IMR-90 (cell line): ENCODE data around the gene MSH6. TPM values are rescaled to one million over a fixed set of nuclear protein-coding genes. Genes with fewer than 3 reads are reported as not detected.

ENCODE experiments used
- ATAC-seq: fragments of 200-7000 bp; cut with Tn5 transposase; 2 replicates; pipeline ENCODE4 v1.9.1; 2020; ENCODE audit warnings: low read depth, mild to moderate bottlenecking, moderate library complexity
- BruUV-seq: library from RNA; stranded (reverse); fragments of 400-500 nt; replicated peaks from 2 replicates; lab custom pipeline; 2021; lab: Mats Ljungman, UMichigan
- CTCF ChIA-PET: fragments of 300-600 bp; formaldehyde crosslinking; extraction: SDS; loops from one replicate; lab custom pipeline; 2021; ENCODE audit warnings: antibody characterized with exemption; lab: Yijun Ruan, JAX
- POLR2A ChIA-PET: fragments of 300-600 bp; sonication (Branson Sonifier 250); formaldehyde crosslinking; loops from one replicate; lab custom pipeline; 2022; ENCODE audit warnings: antibody characterized with exemption; ENCODE audit not compliant: unreplicated experiment; lab: Charles Lee
- DNase-seq: peaks from one replicate; pipeline ENCODE4 v3.0.0; 2013
- H2AFZ ChIP-seq: replicated peaks from 2 replicates; pipeline ENCODE3; 2013; ENCODE audit warnings: low read length, mild to moderate bottlenecking; ENCODE audit not compliant: poor library complexity
- H2AK5ac ChIP-seq: 2 replicates; pipeline ENCODE4 v1.6.1; 2013; ENCODE audit warnings: low read depth, low read length, inconsistent platforms
- H2AK9ac ChIP-seq: replicated peaks from 2 replicates; pipeline ENCODE3; 2013; ENCODE audit warnings: mild to moderate bottlenecking, low read depth, low read length, moderate library complexity; ENCODE audit not compliant: poor library complexity
- H2BK120ac ChIP-seq: 2 replicates; pipeline ENCODE4 v1.6.1; 2013; ENCODE audit warnings: low read depth, low read length, inconsistent platforms
- H2BK15ac ChIP-seq: 3 replicates; pipeline ENCODE4 v1.6.1; 2013; ENCODE audit warnings: low read depth, low read length, inconsistent platforms
- H2BK20ac ChIP-seq: 2 replicates; pipeline ENCODE4 v1.6.1; 2013; ENCODE audit warnings: low read depth, mild to moderate bottlenecking, inconsistent platforms, low read length, moderate library complexity
- H2BK5ac ChIP-seq: 2 replicates; pipeline ENCODE4 v1.6.1; 2013; ENCODE audit warnings: mild to moderate bottlenecking, low read depth, low read length, inconsistent platforms; ENCODE audit not compliant: poor library complexity, severe bottlenecking
- H3K14ac ChIP-seq: replicated peaks from 2 replicates; pipeline ENCODE4 v1.6.1; 2013; ENCODE audit warnings: low read depth, low read length, inconsistent platforms
- H3K18ac ChIP-seq: 2 replicates; pipeline ENCODE4 v1.6.1; 2013; ENCODE audit warnings: low read depth, low read length, control low read depth
- H3K23ac ChIP-seq: 2 replicates; pipeline ENCODE4 v1.6.1; 2013; ENCODE audit warnings: low read depth, low read length, inconsistent platforms
- H3K27ac ChIP-seq: 2 replicates; pipeline ENCODE4 v1.5.1; 2013; ENCODE audit warnings: mild to moderate bottlenecking, control low read depth, low read length; ENCODE audit not compliant: insufficient read depth
- H3K27me3 ChIP-seq: 2 replicates; pipeline ENCODE4 v1.6.1; 2013; ENCODE audit warnings: low read length; ENCODE audit not compliant: control insufficient read depth, insufficient read depth
- H3K36me3 ChIP-seq: 2 replicates; pipeline ENCODE4 v1.6.1; 2013; ENCODE audit warnings: low read length, mixed read lengths; ENCODE audit not compliant: control insufficient read depth, insufficient read depth
- H3K4ac ChIP-seq: 2 replicates; pipeline ENCODE4 v1.6.1; 2013; ENCODE audit warnings: low read depth, low read length, inconsistent platforms
- H3K4me1 ChIP-seq: 2 replicates; pipeline ENCODE4 v1.6.1; 2013; ENCODE audit warnings: low read length, mixed read lengths; ENCODE audit not compliant: control insufficient read depth, insufficient read depth
- H3K4me2 ChIP-seq: 2 replicates; pipeline ENCODE4 v1.6.1; 2013; ENCODE audit warnings: low read depth, mild to moderate bottlenecking, control low read depth, low read length, moderate library complexity
- H3K4me3 ChIP-seq: 2 replicates; pipeline ENCODE4 v1.5.1; 2013; ENCODE audit warnings: low read depth, mild to moderate bottlenecking, control low read depth, low read length, moderate library complexity; ENCODE audit not compliant: insufficient read depth
- H3K56ac ChIP-seq: 2 replicates; pipeline ENCODE4 v1.6.1; 2013; ENCODE audit warnings: low read length, inconsistent platforms; ENCODE audit not compliant: insufficient read depth; ENCODE audit errors: extremely low read depth
- H3K79me1 ChIP-seq, 2 experiments: 2 replicates each; pipeline ENCODE4 v1.6.1; 2013; ENCODE audit warnings: low read length in 2 of 2, inconsistent platforms in 1 of 2, low read depth in 1 of 2
- H3K9ac ChIP-seq: 2 replicates; pipeline ENCODE4 v1.6.1; 2013; ENCODE audit warnings: low read depth, low read length, control low read depth
- H3K9me1 ChIP-seq: 2 replicates; pipeline ENCODE4 v1.6.1; 2013; ENCODE audit warnings: low read length, inconsistent platforms; ENCODE audit not compliant: insufficient read depth
- H3K9me3 ChIP-seq: 2 replicates; pipeline ENCODE4 v1.6.1; 2013; ENCODE audit warnings: low read length; ENCODE audit not compliant: control insufficient read depth, insufficient read depth
- H4K20me1 ChIP-seq: 2 replicates; pipeline ENCODE4 v1.6.1; 2013; ENCODE audit warnings: low read length, inconsistent platforms; ENCODE audit not compliant: insufficient read depth
- H4K5ac ChIP-seq: 2 replicates; pipeline ENCODE4 v1.6.1; 2013; ENCODE audit warnings: mild to moderate bottlenecking, low read depth, low read length, control low read depth
- H4K8ac ChIP-seq, 2 experiments: 2 replicates each; pipeline ENCODE4 v1.6.1; 2013; ENCODE audit warnings: low read depth in 2 of 2, low read length in 2 of 2, control low read depth in 1 of 2, inconsistent platforms in 1 of 2
- H4K91ac ChIP-seq: 2 replicates; pipeline ENCODE4 v1.6.1; 2013; ENCODE audit warnings: low read depth, low read length, inconsistent platforms; ENCODE audit not compliant: insufficient read depth
- BHLHE40 ChIP-seq: fragments of 150-350 bp; IDR thresholded peaks from 2 replicates; pipeline ENCODE4 v1.6.1; 2016; ENCODE audit warnings: mild to moderate bottlenecking, low read depth, low read length
- CEBPB ChIP-seq: IDR thresholded peaks from 2 replicates; pipeline ENCODE4 v1.6.1; 2012; ENCODE audit warnings: low read depth, low read length, improper control_type of control experiment
- CHD1 ChIP-seq: IDR thresholded peaks from 2 replicates; pipeline ENCODE4 v1.6.1; 2012; ENCODE audit warnings: low read depth, low read length, improper control_type of control experiment
- MAFK ChIP-seq: IDR thresholded peaks from 2 replicates; pipeline ENCODE4 v1.6.1; 2012; ENCODE audit warnings: low read depth, low read length, improper control_type of control experiment
- MXI1 ChIP-seq: IDR thresholded peaks from 2 replicates; pipeline ENCODE4 v1.6.1; 2012; ENCODE audit warnings: low read depth, mild to moderate bottlenecking, low read length, moderate library complexity, borderline replicate concordance
- NFE2L2 ChIP-seq: fragments of 150-350 bp; IDR thresholded peaks from 2 replicates; pipeline ENCODE4 v1.6.1; 2016; ENCODE audit warnings: low read depth, mild to moderate bottlenecking, low read length
- POLR2A ChIP-seq: IDR thresholded peaks from 2 replicates; pipeline ENCODE4 v1.6.1; 2012; ENCODE audit warnings: mild to moderate bottlenecking, low read depth, low read length
- RAD21 ChIP-seq: IDR thresholded peaks from 2 replicates; pipeline ENCODE4 v1.6.1; 2012; ENCODE audit warnings: low read length, improper control_type of control experiment
- RFX5 ChIP-seq: IDR thresholded peaks from 2 replicates; pipeline ENCODE4 v1.8.0; 2012; ENCODE audit warnings: low read depth, mild to moderate bottlenecking, low read length, moderate library complexity
- SMC3 ChIP-seq: fragments of 150-350 bp; IDR thresholded peaks from 2 replicates; pipeline ENCODE4 v1.6.1; 2016; ENCODE audit warnings: low read depth, mild to moderate bottlenecking, antibody characterized with exemption, low read length, moderate library complexity
- USF2 ChIP-seq: fragments of 150-350 bp; IDR thresholded peaks from 2 replicates; pipeline ENCODE4 v1.6.1; 2017; ENCODE audit warnings: mild to moderate bottlenecking, antibody characterized with exemption, low read length, low read depth
- WGBS, 2 experiments: methylation state at CpG; one replicate each; pipeline versions ENCODE4 v1.1.5 to v1.1.7; 2013; ENCODE audit warnings: missing lambda C conversion rate in 2 of 2; ENCODE audit not compliant: insufficient read length in 1 of 2; ENCODE audit errors: extremely low coverage in 2 of 2; 5-methylcytosine and 5-hydroxymethylcytosine counted together
- dilution Hi-C: fragments of 300-500 bp; cut with HindIII; formaldehyde crosslinking; loops from one replicate; pipeline ENCODE4 v1.14.3; 2018; ENCODE audit warnings: low sequenced_read_pairs; ENCODE audit not compliant: unreplicated experiment
- in situ Hi-C: fragments of 300-500 bp; cut with MboI; formaldehyde crosslinking; loops from 3 replicates; pipeline ENCODE4 v1.14.3; 2019; ENCODE audit warnings: low sequenced_read_pairs, inconsistent platforms, mixed read lengths
- intact Hi-C: fragments of 100-400 bp; cut with micrococcal nuclease; formaldehyde crosslinking; loops from 2 replicates; pipeline ENCODE4 v1.10.0; 2022
- polyA plus RNA-seq, 3 experiments: library from polyadenylated mRNA; depleted of rRNA; stranded (reverse); fragments of >200 nt; gene quantifications; 2 replicates each; pipeline ENCODE4 v1.2.3, GENCODE V29; 2012; ENCODE audit warnings: low replicate concordance in 1 of 3
- total RNA-seq: library from RNA; depleted of rRNA; stranded (reverse); fragments of >200 nt; gene quantifications from 2 replicates; pipeline ENCODE4 v1.2.3, GENCODE V29; 2012
- TF ChIP-seq, protein P1 (sequence below): conservative IDR thresholded peaks from 2 replicates; pipeline ENCODE4 v1.5.1; 2012; ENCODE audit warnings: mild to moderate bottlenecking, low read depth, low read length, improper control_type of control experiment

Gene MSH6
- total and polyA plus RNA-seq, 2 of the 4 experiments (the other 2 are of a cell fraction): 17.1 to 48.9 TPM

- Histone ChIP-seq H3K27ac (no peak overlapping the region), H3K18ac (no peak overlapping the region), H3K27me3 (peaks cover 19% of the 10 kb centered on the region), H3K4me3 (no peak overlapping the region), H2BK120ac (no peak overlapping the region), H2AK9ac (no peak overlapping the region), H4K91ac (no peak overlapping the region), H3K4me2 (no peak overlapping the region), H3K56ac (no peak overlapping the region), H3K9me1 (no peaks in the 10 kb centered on the region), H3K9ac (no peak overlapping the region), H3K14ac (no peak overlapping the region), H3K4ac (no peak overlapping the region), H4K8ac (no peak overlapping the region), H3K9me3 (peaks cover 5% of the 10 kb centered on the region; the same call in 1 of the 2 replicates), H3K36me3 (no peaks in the 10 kb centered on the region), H2BK20ac (no peak overlapping the region), H3K4me1 (no peaks in the 10 kb centered on the region), H2AFZ (no peak overlapping the region), H4K20me1 (no peaks in the 10 kb centered on the region), H4K5ac (no peak overlapping the region), H3K23ac (no peak overlapping the region), H2BK5ac (no peak overlapping the region), H2AK5ac (no peak overlapping the region), H3K79me1 (no peaks in the 10 kb centered on the region), H2BK15ac (no peak overlapping the region)
- in situ Hi-C loops (no loop called here), dilution Hi-C loops (no loop called here), intact Hi-C loops (no loop called here)
- TF ChIP-seq CHD1: no peak
- TF ChIP-seq MAFK: no peak
- TF ChIP-seq RFX5: no peak
- TF ChIP-seq, protein P1, sequence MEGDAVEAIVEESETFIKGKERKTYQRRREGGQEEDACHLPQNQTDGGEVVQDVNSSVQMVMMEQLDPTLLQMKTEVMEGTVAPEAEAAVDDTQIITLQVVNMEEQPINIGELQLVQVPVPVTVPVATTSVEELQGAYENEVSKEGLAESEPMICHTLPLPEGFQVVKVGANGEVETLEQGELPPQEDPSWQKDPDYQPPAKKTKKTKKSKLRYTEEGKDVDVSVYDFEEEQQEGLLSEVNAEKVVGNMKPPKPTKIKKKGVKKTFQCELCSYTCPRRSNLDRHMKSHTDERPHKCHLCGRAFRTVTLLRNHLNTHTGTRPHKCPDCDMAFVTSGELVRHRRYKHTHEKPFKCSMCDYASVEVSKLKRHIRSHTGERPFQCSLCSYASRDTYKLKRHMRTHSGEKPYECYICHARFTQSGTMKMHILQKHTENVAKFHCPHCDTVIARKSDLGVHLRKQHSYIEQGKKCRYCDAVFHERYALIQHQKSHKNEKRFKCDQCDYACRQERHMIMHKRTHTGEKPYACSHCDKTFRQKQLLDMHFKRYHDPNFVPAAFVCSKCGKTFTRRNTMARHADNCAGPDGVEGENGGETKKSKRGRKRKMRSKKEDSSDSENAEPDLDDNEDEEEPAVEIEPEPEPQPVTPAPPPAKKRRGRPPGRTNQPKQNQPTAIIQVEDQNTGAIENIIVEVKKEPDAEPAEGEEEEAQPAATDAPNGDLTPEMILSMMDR: no peak
- TF ChIP-seq BHLHE40: no peak
- TF ChIP-seq CEBPB: no peak
- no peak for TF ChIP-seq USF2
- no peak for TF ChIP-seq SMC3
- no peak for TF ChIP-seq MXI1
- no peak for TF ChIP-seq NFE2L2
- no peak for TF ChIP-seq POLR2A
- no peak for TF ChIP-seq RAD21
- no TSS peak for BruUV-seq
- ATAC-seq: no peak
- POLR2A ChIA-PET: no interaction called here
- WGBS, 2 experiments: 40% methylated on average over 1 of the region's 2 CpGs; no CpG with 5 or more reads in 1 of the 2 experiments
- DNase-seq: no peak
- CTCF ChIA-PET: interaction anchor here (1.4 kb wide), 1 partner anchor 24 kb away, joined by 4 read pairs; no protein-coding TSS in a partner anchor
Measured at GRCh38 chr2:47744074-47744473, 38.9 kb upstream of the MSH6 start.
